Adipocyte (in vitro differentiated cells): Measurements from ENCODE around the gene ADH7.

ENCODE experiments used
- DNase-seq: peaks from one replicate; pipeline ENCODE4 v3.0.0-alpha.2; 2015; ENCODE audit warnings: low read depth
- H3K27me3 ChIP-seq: replicated peaks from 2 replicates; pipeline ENCODE4 v1.7.0; 2013; ENCODE audit warnings: mild to moderate bottlenecking, low read length, moderate library complexity; ENCODE audit not compliant: control insufficient read depth, insufficient read depth
- H3K36me3 ChIP-seq: 2 replicates; pipeline ENCODE4 v1.7.0; 2013; ENCODE audit warnings: low read length, mild to moderate bottlenecking, moderate library complexity; ENCODE audit not compliant: control insufficient read depth, insufficient read depth, severe bottlenecking
- H3K4me1 ChIP-seq: 2 replicates; pipeline ENCODE4 v1.7.0; 2013; ENCODE audit warnings: mild to moderate bottlenecking, low read length, moderate library complexity; ENCODE audit not compliant: control insufficient read depth, insufficient read depth
- H3K4me3 ChIP-seq: 2 replicates; pipeline ENCODE4 v1.7.0; 2013; ENCODE audit warnings: mild to moderate bottlenecking, low read length, moderate library complexity
- H3K9ac ChIP-seq: 2 replicates; pipeline ENCODE4 v1.7.0; 2013; ENCODE audit warnings: mild to moderate bottlenecking, low read length, moderate library complexity
- H3K9me3 ChIP-seq: 2 replicates; pipeline ENCODE4 v1.7.0; 2013; ENCODE audit warnings: mild to moderate bottlenecking, low read length, moderate library complexity; ENCODE audit not compliant: control insufficient read depth

Gene ADH7

GRCh38 chr4:99435154-99435553 lies at the start of gene ADH7:
Gene ADH7 (minus strand): TSS chr4:99435342. CDS start chr4:99435233, 109 bp downstream.
- peak; percentile 7 for DNase-seq
- no peaks in the 10 kb centered on the region for H3K36me3 ChIP-seq

GRCh38 chr4:99483636-99484035 lies 48.5 kb upstream of the ADH7 start:
- peak; percentile 19 for DNase-seq
- Histone ChIP-seq H3K9ac (no peak overlapping the region), H3K4me3 (no peak overlapping the region), H3K36me3 (no peaks in the 10 kb centered on the region), H3K4me1 (no peaks in the 10 kb centered on the region), H3K9me3 (peaks cover 40% of the 10 kb centered on the region), H3K27me3 (no peaks in the 10 kb centered on the region)

More at GRCh38 chr4:99435154-99435553, at the start of gene ADH7:
- Histone ChIP-seq H3K9ac (no peak within 1 kb of the TSS), H3K27me3 (no peaks in the 10 kb centered on the region), H3K4me1 (peaks cover 27% of the 10 kb centered on the region), H3K9me3 (no peaks in the 10 kb centered on the region), H3K4me3 (no peak within 1 kb of the TSS)

- Histone ChIP-seq H3K36me3 (no peaks in the 10 kb centered on the region), H3K4me3 (no peak overlapping the region), H3K27me3 (no peaks in the 10 kb centered on the region), H3K9ac (no peak overlapping the region), H3K4me1 (peaks cover 12% of the 10 kb centered on the region), H3K9me3 (no peaks in the 10 kb centered on the region)
- DNase-seq = no peak
Measured at GRCh38 chr4:99473131-99473530, 38.0 kb upstream of the ADH7 start.

- Histone ChIP-seq H3K9me3 (no peaks in the 10 kb centered on the region), H3K27me3 (no peaks in the 10 kb centered on the region), H3K9ac (no peak overlapping the region), H3K4me1 (peaks cover 12% of the 10 kb centered on the region), H3K4me3 (no peak overlapping the region), H3K36me3 (no peaks in the 10 kb centered on the region)
- no peak for DNase-seq
Measured at GRCh38 chr4:99471896-99472295, 36.8 kb upstream of the ADH7 start.

GRCh38 chr4:99471349-99471748 lies 36.2 kb upstream of the ADH7 start:
- DNase-seq = no peak

GRCh38 chr4:99468889-99469288 lies 33.7 kb upstream of the ADH7 start:
- no peak overlapping the region for H3K4me3 ChIP-seq
- DNase-seq = no peak
- no peaks in the 10 kb centered on the region for H3K36me3 ChIP-seq
- no peaks in the 10 kb centered on the region for H3K9me3 ChIP-seq
- peaks cover 12% of the 10 kb centered on the region for H3K4me1 ChIP-seq
- H3K9ac ChIP-seq = no peak overlapping the region
- no peaks in the 10 kb centered on the region for H3K27me3 ChIP-seq

More at GRCh38 chr4:99471349-99471748, 36.2 kb upstream of the ADH7 start:
- H3K9ac ChIP-seq = no peak overlapping the region
- no peak overlapping the region for H3K4me3 ChIP-seq
- peaks cover 12% of the 10 kb centered on the region for H3K4me1 ChIP-seq
- H3K27me3 ChIP-seq = no peaks in the 10 kb centered on the region
- no peaks in the 10 kb centered on the region for H3K9me3 ChIP-seq
- no peaks in the 10 kb centered on the region for H3K36me3 ChIP-seq

GRCh38 chr4:99467887-99468286 lies 32.7 kb upstream of the ADH7 start:
- Histone ChIP-seq H3K9me3 (no peaks in the 10 kb centered on the region), H3K4me3 (no peak overlapping the region), H3K4me1 (peaks cover 12% of the 10 kb centered on the region), H3K9ac (no peak overlapping the region), H3K27me3 (no peaks in the 10 kb centered on the region), H3K36me3 (no peaks in the 10 kb centered on the region)
- no peak for DNase-seq

GRCh38 chr4:99463566-99463965 lies 28.4 kb upstream of the ADH7 start:
- no peaks in the 10 kb centered on the region for H3K9me3 ChIP-seq
- no peak for DNase-seq
- no peak overlapping the region for H3K4me3 ChIP-seq
- no peak overlapping the region for H3K9ac ChIP-seq
- peaks cover 8% of the 10 kb centered on the region for H3K4me1 ChIP-seq
- H3K27me3 ChIP-seq = no peaks in the 10 kb centered on the region
- H3K36me3 ChIP-seq = no peaks in the 10 kb centered on the region

GRCh38 chr4:99462875-99463464 lies 27.8 kb upstream of the ADH7 start:
- H3K36me3 ChIP-seq = no peaks in the 10 kb centered on the region
- peaks cover 5% of the 10 kb centered on the region for H3K4me1 ChIP-seq
- DNase-seq = peak; percentile 90
- no peaks in the 10 kb centered on the region for H3K9me3 ChIP-seq
- H3K9ac ChIP-seq = no peak overlapping the region
- no peak overlapping the region for H3K4me3 ChIP-seq
- H3K27me3 ChIP-seq = no peaks in the 10 kb centered on the region

GRCh38 chr4:99461623-99462401 lies 26.7 kb upstream of the ADH7 start:
- H3K4me1 ChIP-seq = peaks cover 5% of the 10 kb centered on the region
- H3K27me3 ChIP-seq = no peaks in the 10 kb centered on the region
- DNase-seq = no peak
- H3K9me3 ChIP-seq = no peaks in the 10 kb centered on the region
- no peak overlapping the region for H3K4me3 ChIP-seq
- no peaks in the 10 kb centered on the region for H3K36me3 ChIP-seq
- no peak overlapping the region for H3K9ac ChIP-seq

- no peaks in the 10 kb centered on the region for H3K9me3 ChIP-seq
- no peak overlapping the region for H3K4me3 ChIP-seq
- H3K9ac ChIP-seq = no peak overlapping the region
- DNase-seq = no peak
- no peaks in the 10 kb centered on the region for H3K27me3 ChIP-seq
- no peaks in the 10 kb centered on the region for H3K36me3 ChIP-seq
- H3K4me1 ChIP-seq = peaks cover 5% of the 10 kb centered on the region
Measured at GRCh38 chr4:99459546-99460042, 24.5 kb upstream of the ADH7 start.
